Measurements from ENCODE around the gene ACSL5. TPM values are rescaled to one million over a fixed set of nuclear protein-coding genes. Genes with fewer than 3 reads are reported as not detected.

The ACSL5 gene
- total RNA-seq, 1 donor from 2014 or later = 5.6 TPM

DNA sequence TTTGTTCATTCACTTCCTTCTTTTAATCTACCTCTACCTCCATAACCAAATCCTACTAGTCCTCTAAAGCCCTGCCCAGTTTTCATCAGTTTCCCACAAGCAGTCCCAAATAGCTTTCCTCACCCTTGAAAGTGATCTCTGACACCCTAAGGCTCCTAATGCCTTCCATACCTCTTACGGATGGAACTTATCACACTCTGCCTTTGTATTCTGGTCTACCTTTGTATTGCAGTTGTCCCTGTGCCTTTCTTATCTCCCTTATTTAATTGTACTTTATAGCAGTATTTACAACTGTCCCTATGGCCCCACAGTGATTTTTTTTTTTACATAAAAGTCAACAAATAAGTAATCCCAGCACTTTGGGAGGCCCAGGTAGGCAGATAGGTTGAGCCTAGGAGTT, 33.8 kb downstream of the ACSL5 start:
- DNase-seq = no peak
- H3K4me3 ChIP-seq = no peak overlapping the region
- TF ChIP-seq, protein P1, sequence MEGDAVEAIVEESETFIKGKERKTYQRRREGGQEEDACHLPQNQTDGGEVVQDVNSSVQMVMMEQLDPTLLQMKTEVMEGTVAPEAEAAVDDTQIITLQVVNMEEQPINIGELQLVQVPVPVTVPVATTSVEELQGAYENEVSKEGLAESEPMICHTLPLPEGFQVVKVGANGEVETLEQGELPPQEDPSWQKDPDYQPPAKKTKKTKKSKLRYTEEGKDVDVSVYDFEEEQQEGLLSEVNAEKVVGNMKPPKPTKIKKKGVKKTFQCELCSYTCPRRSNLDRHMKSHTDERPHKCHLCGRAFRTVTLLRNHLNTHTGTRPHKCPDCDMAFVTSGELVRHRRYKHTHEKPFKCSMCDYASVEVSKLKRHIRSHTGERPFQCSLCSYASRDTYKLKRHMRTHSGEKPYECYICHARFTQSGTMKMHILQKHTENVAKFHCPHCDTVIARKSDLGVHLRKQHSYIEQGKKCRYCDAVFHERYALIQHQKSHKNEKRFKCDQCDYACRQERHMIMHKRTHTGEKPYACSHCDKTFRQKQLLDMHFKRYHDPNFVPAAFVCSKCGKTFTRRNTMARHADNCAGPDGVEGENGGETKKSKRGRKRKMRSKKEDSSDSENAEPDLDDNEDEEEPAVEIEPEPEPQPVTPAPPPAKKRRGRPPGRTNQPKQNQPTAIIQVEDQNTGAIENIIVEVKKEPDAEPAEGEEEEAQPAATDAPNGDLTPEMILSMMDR (IDR thresholded peaks at IDR 0.05; ENCODE audit: borderline replicate concordance) = no peak
- intact Hi-C loops (cut with micrococcal nuclease) = no loop called here
- H3K4me1 ChIP-seq = no peaks in the 10 kb centered on the region
- peaks cover 8% of the 10 kb centered on the region for H3K36me3 ChIP-seq
- no peaks in the 10 kb centered on the region for H3K27me3 ChIP-seq (ENCODE audit: low read depth)
- no peaks in the 10 kb centered on the region for H3K9me3 ChIP-seq (replicated peaks)
- H3K27ac ChIP-seq (replicated peaks) = no peak overlapping the region

DNA sequence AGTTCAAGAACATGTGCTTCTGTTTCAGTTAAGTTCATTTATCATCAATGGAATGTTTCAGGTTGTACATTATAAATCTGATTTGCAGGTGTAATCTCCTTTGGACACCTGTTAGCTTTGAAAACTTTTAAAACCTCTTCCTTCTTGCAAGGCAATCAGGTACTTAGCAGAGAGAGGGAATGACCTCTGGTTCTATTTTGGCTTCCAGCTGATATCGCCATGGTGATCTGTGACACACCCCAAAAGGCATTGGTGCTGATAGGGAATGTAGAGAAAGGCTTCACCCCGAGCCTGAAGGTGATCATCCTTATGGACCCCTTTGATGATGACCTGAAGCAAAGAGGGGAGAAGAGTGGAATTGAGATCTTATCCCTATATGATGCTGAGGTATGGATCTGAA, 35.4 kb downstream of the ACSL5 start:
- no peak overlapping the region for H3K27ac ChIP-seq (replicated peaks)
- H3K4me1 ChIP-seq = no peaks in the 10 kb centered on the region
- no peak for DNase-seq
- intact Hi-C loops (cut with micrococcal nuclease) = no loop called here
- no peaks in the 10 kb centered on the region for H3K9me3 ChIP-seq (replicated peaks)
- H3K27me3 ChIP-seq (ENCODE audit: low read depth) = no peaks in the 10 kb centered on the region
- TF ChIP-seq, protein P1 (IDR thresholded peaks at IDR 0.05; ENCODE audit: borderline replicate concordance) = no peak
- no peak overlapping the region for H3K4me3 ChIP-seq
- H3K36me3 ChIP-seq = peaks cover 8% of the 10 kb centered on the region

DNA sequence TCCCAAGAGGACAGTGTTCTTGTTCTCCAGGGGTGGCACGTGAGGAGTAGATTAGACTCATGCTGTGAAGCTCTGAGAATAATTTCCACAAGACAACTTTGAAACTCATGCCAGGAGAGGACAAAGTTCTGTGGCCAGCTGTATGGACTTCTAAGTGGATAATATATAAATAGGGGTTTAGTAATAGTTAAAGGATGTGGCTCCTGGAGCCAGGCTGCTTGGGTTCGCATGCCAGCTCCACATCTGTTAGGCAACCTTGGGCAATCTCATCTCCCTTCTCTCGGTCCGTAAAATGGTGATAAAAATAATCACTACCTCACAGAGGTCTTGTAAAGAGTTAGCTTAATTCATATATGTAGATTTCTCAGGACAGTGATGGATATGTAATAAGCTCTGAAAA, 35.8 kb downstream of the ACSL5 start:
- Histone ChIP-seq H3K9me3 (replicated peaks) (no peaks in the 10 kb centered on the region), H3K27ac (replicated peaks) (no peak overlapping the region), H3K4me1 (no peaks in the 10 kb centered on the region), H3K27me3 (ENCODE audit: low read depth) (no peaks in the 10 kb centered on the region), H3K4me3 (no peak overlapping the region), H3K36me3 (peaks cover 8% of the 10 kb centered on the region)
- intact Hi-C loops (cut with micrococcal nuclease) = no loop called here
- TF ChIP-seq, protein P1 (IDR thresholded peaks at IDR 0.05; ENCODE audit: borderline replicate concordance) = no peak
- DNase-seq = no peak

GRCh38 chr10:112412696-112413095, 38.8 kb downstream of the ACSL5 start:
- no peak for DNase-seq
- no peak overlapping the region for H3K27ac ChIP-seq (replicated peaks)
- TF ChIP-seq, protein P1 (IDR thresholded peaks at IDR 0.05; ENCODE audit: borderline replicate concordance) = no peak
- no peak overlapping the region for H3K4me3 ChIP-seq
- H3K27me3 ChIP-seq (ENCODE audit: low read depth) = no peaks in the 10 kb centered on the region
- H3K4me1 ChIP-seq = no peaks in the 10 kb centered on the region
- H3K36me3 ChIP-seq = no peaks in the 10 kb centered on the region
- H3K9me3 ChIP-seq (replicated peaks) = no peaks in the 10 kb centered on the region
- intact Hi-C loops (cut with micrococcal nuclease) = no loop called here

- Histone ChIP-seq H3K4me3 (no peak overlapping the region), H3K4me1 (peaks cover 4% of the 10 kb centered on the region), H3K36me3 (peaks cover 14% of the 10 kb centered on the region), H3K27ac (replicated peaks) (no peak overlapping the region), H3K9me3 (replicated peaks) (no peaks in the 10 kb centered on the region), H3K27me3 (ENCODE audit: low read depth) (no peaks in the 10 kb centered on the region)
- intact Hi-C loops (cut with micrococcal nuclease) = no loop called here
- TF ChIP-seq, protein P1 (IDR thresholded peaks at IDR 0.05; ENCODE audit: borderline replicate concordance) = no peak
- no peak for DNase-seq
These were observed 47.8 kb downstream of the ACSL5 start for GRCh38 chr10:112421731-112422130.

DNA sequence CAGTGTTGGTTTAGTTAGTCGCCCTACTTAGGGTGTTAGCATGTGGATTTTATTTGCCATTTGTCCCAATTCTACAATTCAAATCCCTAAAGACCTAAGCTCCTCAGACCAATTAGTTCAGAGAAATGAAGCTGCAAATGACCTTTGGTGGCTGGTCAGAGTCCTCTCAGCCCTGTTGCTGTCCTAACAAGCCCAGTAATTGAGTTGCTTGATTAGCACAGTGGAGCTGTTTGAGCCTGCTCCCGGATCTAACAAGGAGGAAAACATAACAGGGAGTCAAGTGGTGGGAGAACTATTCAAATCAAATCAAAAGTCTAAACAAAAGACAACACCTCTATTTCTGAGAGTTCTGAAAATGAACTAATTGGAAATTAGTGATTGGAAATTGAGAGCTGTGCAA, 50.7 kb downstream of the ACSL5 start:
- intact Hi-C loops (cut with micrococcal nuclease) = no loop called here
- DNase-seq = no peak
- TF ChIP-seq, protein P1 (IDR thresholded peaks at IDR 0.05; ENCODE audit: borderline replicate concordance) = no peak

More for the DNA sequence above, 50.7 kb downstream of the ACSL5 start:
- Histone ChIP-seq H3K9me3 (replicated peaks) (no peaks in the 10 kb centered on the region), H3K4me1 (peaks cover 4% of the 10 kb centered on the region), H3K4me3 (no peak overlapping the region), H3K27ac (replicated peaks) (no peak overlapping the region), H3K27me3 (ENCODE audit: low read depth) (no peaks in the 10 kb centered on the region), H3K36me3 (peaks cover 41% of the 10 kb centered on the region)
